Astrocyte of the spinal cord (primary cell): ENCODE results near the gene CLDN22.
"Not testable (repeated sequence)": the region's sequence is repeated elsewhere in the genome, so short reads cannot be mapped to it uniquely, and the experiment has no call there.

Experiments
- DNase-seq: peaks from one replicate; pipeline ENCODE4 v3.0.0; 2011; ENCODE audit warnings: low read depth, low spot score
- H3K4me3 ChIP-seq: 2 replicates; pipeline ENCODE4 v1.5.1; 2011; ENCODE audit warnings: low read depth, mild to moderate bottlenecking, low read length, moderate library complexity
- CTCF ChIP-seq: IDR thresholded peaks from 2 replicates; pipeline ENCODE4 v1.5.1; 2012; ENCODE audit warnings: low read depth, mild to moderate bottlenecking, low read length, inconsistent platforms
- in situ Hi-C: cut with HindIII; loops from 2 replicates; pipeline ENCODE4 v1.10.0; 2017; ENCODE audit warnings: low sequenced_read_pairs

The CLDN22 gene

DNA sequence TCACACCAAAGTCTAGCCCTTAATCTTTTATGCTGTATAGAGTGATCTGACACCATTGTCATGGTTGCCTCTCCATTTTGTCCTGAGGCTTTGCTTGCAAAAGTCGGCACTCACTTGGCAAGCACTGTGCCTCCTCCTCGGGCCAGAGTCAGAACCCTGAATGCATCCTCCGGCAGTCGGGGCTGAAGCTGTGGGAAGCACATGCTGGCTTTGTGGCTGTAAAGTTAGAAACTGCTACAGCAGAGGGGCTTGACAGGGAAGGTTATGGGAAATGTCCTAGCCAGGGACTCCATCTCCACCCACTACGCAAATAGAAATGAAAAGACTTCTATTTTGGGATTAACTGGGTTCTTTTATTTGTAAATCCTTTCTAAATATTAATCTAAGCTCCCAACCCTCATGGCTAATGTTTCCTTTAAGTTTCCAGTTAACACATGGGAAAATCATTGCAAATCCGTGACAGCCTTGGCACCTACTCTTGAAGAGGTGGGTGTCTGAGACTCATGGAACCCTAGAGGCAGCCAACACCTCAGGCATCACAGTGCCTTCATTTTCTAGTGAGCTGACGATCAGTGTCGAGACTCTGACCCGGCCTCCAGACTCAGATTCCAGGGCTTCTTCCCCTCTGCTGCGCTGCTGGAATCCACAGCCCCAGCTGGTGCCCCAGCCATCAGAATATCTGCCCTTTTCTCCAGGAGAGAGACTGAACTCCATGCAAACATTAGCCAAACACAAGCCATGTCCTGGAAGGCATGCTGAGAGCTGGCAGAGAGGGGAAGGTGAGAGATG is 10.1 kb upstream of the CLDN22 start:
- TF ChIP-seq CTCF, result no peak
- in situ Hi-C loops, result no loop called here
- no peak overlapping the region for H3K4me3 ChIP-seq
- DNase-seq, result no peak

- in situ Hi-C loops, result no loop called here
- TF ChIP-seq CTCF, result no peak
Measured at GRCh38 chr4:183329244-183329643, 9.2 kb upstream of the CLDN22 start.

GRCh38 chr4:183328832-183329231 is 8.8 kb upstream of the CLDN22 start:
- in situ Hi-C loops, result no loop called here
- TF ChIP-seq CTCF, result no peak
- H3K4me3 ChIP-seq, result no peak overlapping the region
- DNase-seq, result peak; percentile 23

More at GRCh38 chr4:183329244-183329643, 9.2 kb upstream of the CLDN22 start:
- DNase-seq, result no peak
- H3K4me3 ChIP-seq, result no peak overlapping the region

GRCh38 chr4:183327827-183328226 is 7.8 kb upstream of the CLDN22 start:
- in situ Hi-C loops, result no loop called here
- TF ChIP-seq CTCF, result no peak
- DNase-seq, result no peak
- H3K4me3 ChIP-seq, result no peak overlapping the region

GRCh38 chr4:183326853-183327252 is 6.8 kb upstream of the CLDN22 start:
- no peak overlapping the region for H3K4me3 ChIP-seq
- in situ Hi-C loops, result no loop called here
- DNase-seq, result peak; percentile 25
- TF ChIP-seq CTCF, result no peak

DNA sequence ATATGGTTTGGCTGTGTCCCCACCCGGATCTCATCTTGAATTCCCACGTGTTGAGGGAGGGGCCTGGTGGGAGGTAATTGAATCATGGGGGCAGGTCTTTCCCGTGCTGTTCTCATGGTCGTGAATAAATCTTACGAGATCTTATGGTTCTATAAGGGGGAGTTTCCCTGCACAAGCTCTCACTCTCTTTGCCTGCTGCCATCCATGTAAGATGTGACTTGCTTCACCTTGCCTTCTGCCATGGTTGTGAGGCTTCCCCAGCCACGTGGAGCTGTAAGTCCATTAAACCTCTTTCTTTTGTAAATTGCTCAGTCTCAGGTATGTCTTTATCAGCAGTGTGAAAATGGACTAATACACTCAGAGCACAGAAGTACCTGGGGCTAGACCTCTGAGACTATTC is 6.3 kb upstream of the CLDN22 start:
- H3K4me3 ChIP-seq, DNase-seq, in situ Hi-C loops: not testable (repeated sequence)

DNA sequence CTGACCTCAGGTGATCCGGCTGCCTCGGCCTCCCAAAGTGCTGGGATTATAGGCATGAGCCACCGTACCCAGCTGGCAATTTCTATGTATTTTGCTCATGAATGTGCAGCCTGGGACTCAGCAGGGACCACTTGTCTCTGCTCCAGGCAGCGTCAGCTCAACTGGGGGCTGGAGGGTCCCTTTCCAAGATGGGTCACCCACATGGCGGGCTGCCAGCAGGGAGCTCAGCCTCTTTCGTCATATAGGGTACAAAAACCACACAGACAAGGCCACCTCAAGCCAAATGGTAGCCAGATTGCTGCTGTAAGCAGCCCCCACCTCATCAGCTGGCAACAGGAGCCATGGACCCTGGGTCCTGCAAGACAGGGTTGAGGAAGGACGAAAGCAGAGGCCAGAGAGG is 4.5 kb upstream of the CLDN22 start:
- H3K4me3 ChIP-seq, result no peak overlapping the region

GRCh38 chr4:183324056-183324455 is 4.0 kb upstream of the CLDN22 start:
- DNase-seq, H3K4me3 ChIP-seq, in situ Hi-C loops: not testable (repeated sequence)

More for the DNA sequence above, 4.5 kb upstream of the CLDN22 start:
- DNase-seq, result no peak
- in situ Hi-C loops, result no loop called here
- TF ChIP-seq CTCF, result no peak
